Measurements from ENCODE around the gene AFAP1.

The AFAP1 gene

DNA sequence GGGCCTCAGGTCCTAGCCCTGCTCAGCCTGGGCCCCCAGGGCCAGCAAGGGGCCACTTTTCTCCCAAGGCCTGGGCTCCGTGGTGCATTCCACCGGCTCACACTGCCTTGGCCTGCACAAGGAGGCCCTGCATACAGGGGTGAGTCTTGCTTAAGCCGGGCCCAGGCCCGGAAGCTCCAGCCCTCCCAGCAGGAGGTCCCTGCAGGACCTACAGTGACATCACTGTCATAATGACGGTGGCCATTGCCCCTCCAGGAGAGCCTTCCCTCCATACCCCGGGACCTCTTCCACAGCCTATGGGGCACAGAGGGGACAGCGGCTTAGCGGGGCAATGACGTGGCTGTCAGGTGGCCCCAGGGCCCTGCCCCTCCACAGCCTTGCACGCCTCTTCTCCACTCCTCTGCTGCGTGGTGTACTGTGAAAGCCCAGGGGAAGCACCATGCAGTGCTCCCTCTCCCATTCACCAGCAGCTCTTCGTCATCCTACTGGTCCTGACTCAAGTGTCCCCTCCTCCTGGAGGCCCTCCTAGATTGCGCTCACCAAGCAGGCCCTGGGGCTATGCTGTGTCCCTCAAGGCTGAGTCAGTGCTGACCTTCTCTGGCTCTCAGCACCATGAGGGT is 32.3 kb upstream of the AFAP1 start:
- Histone ChIP-seq H3K27ac (no peak overlapping the region), H3K4me2 (no peak overlapping the region), H3K4me1 (ENCODE audit: low read depth, poor library complexity, severe bottlenecking) (no peaks in the 10 kb centered on the region), H2AFZ (ENCODE audit: low read depth) (no peak overlapping the region), H3K36me3 (ENCODE audit: insufficient read depth) (no peaks in the 10 kb centered on the region), H3K9ac (no peak overlapping the region), H3K27me3 (ENCODE audit: insufficient read depth, low read depth) (no peaks in the 10 kb centered on the region), H3K4me3 (IDR thresholded peaks at IDR 0.05; ENCODE audit: insufficient read depth, low read depth, low read length) (no peak overlapping the region), H3K79me2 (ENCODE audit: insufficient read depth, low read depth) (no peaks in the 10 kb centered on the region), H4K20me1 (ENCODE audit: insufficient read depth) (no peaks in the 10 kb centered on the region)
- TF ChIP-seq, protein P1, sequence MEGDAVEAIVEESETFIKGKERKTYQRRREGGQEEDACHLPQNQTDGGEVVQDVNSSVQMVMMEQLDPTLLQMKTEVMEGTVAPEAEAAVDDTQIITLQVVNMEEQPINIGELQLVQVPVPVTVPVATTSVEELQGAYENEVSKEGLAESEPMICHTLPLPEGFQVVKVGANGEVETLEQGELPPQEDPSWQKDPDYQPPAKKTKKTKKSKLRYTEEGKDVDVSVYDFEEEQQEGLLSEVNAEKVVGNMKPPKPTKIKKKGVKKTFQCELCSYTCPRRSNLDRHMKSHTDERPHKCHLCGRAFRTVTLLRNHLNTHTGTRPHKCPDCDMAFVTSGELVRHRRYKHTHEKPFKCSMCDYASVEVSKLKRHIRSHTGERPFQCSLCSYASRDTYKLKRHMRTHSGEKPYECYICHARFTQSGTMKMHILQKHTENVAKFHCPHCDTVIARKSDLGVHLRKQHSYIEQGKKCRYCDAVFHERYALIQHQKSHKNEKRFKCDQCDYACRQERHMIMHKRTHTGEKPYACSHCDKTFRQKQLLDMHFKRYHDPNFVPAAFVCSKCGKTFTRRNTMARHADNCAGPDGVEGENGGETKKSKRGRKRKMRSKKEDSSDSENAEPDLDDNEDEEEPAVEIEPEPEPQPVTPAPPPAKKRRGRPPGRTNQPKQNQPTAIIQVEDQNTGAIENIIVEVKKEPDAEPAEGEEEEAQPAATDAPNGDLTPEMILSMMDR (conservative IDR thresholded peaks at IDR 0.05; ENCODE audit: low read depth, low read length) = no peak

GRCh38 chr4:7971159-7971631 is 31.5 kb upstream of the AFAP1 start:
- Histone ChIP-seq H3K4me3 (IDR thresholded peaks at IDR 0.05; ENCODE audit: insufficient read depth, low read depth, low read length) (no peak overlapping the region), H3K36me3 (ENCODE audit: insufficient read depth) (no peaks in the 10 kb centered on the region), H3K9ac (no peak overlapping the region), H3K79me2 (ENCODE audit: insufficient read depth, low read depth) (no peaks in the 10 kb centered on the region), H2AFZ (ENCODE audit: low read depth) (no peak overlapping the region), H3K27me3 (ENCODE audit: insufficient read depth, low read depth) (no peaks in the 10 kb centered on the region), H3K4me2 (no peak overlapping the region), H4K20me1 (ENCODE audit: insufficient read depth) (no peaks in the 10 kb centered on the region), H3K4me1 (ENCODE audit: low read depth, poor library complexity, severe bottlenecking) (no peaks in the 10 kb centered on the region), H3K27ac (no peak overlapping the region)
- TF ChIP-seq, protein P1 (conservative IDR thresholded peaks at IDR 0.05; ENCODE audit: low read depth, low read length) = no peak

GRCh38 chr4:7970361-7970946 is 30.8 kb upstream of the AFAP1 start:
- no peak overlapping the region for H3K27ac ChIP-seq
- no peak overlapping the region for H3K4me3 ChIP-seq (IDR thresholded peaks at IDR 0.05; ENCODE audit: insufficient read depth, low read depth, low read length)
- H2AFZ ChIP-seq (ENCODE audit: low read depth) = no peak overlapping the region
- H3K4me2 ChIP-seq = no peak overlapping the region
- H3K36me3 ChIP-seq (ENCODE audit: insufficient read depth) = no peaks in the 10 kb centered on the region
- H3K27me3 ChIP-seq (ENCODE audit: insufficient read depth, low read depth) = no peaks in the 10 kb centered on the region
- no peaks in the 10 kb centered on the region for H4K20me1 ChIP-seq (ENCODE audit: insufficient read depth)
- H3K4me1 ChIP-seq (ENCODE audit: low read depth, poor library complexity, severe bottlenecking) = no peaks in the 10 kb centered on the region
- no peak overlapping the region for H3K9ac ChIP-seq
- TF ChIP-seq, protein P1 (conservative IDR thresholded peaks at IDR 0.05; ENCODE audit: low read depth, low read length) = no peak
- H3K79me2 ChIP-seq (ENCODE audit: insufficient read depth, low read depth) = no peaks in the 10 kb centered on the region

GRCh38 chr4:7968262-7968896 is 28.7 kb upstream of the AFAP1 start:
- H3K79me2 ChIP-seq (ENCODE audit: insufficient read depth, low read depth) = no peaks in the 10 kb centered on the region
- H4K20me1 ChIP-seq (ENCODE audit: insufficient read depth) = no peaks in the 10 kb centered on the region
- no peaks in the 10 kb centered on the region for H3K27me3 ChIP-seq (ENCODE audit: insufficient read depth, low read depth)
- H3K9ac ChIP-seq = no peak overlapping the region
- no peak overlapping the region for H3K27ac ChIP-seq
- no peak overlapping the region for H3K4me3 ChIP-seq (IDR thresholded peaks at IDR 0.05; ENCODE audit: insufficient read depth, low read depth, low read length)
- no peak overlapping the region for H3K4me2 ChIP-seq
- H2AFZ ChIP-seq (ENCODE audit: low read depth) = no peak overlapping the region
- no peaks in the 10 kb centered on the region for H3K4me1 ChIP-seq (ENCODE audit: low read depth, poor library complexity, severe bottlenecking)
- H3K36me3 ChIP-seq (ENCODE audit: insufficient read depth) = no peaks in the 10 kb centered on the region
- TF ChIP-seq, protein P1 (conservative IDR thresholded peaks at IDR 0.05; ENCODE audit: low read depth, low read length) = no peak
